ENCODE measurements around the gene PANK4.

Gene PANK4

GRCh38 chr1:2475571-2475970 is 50.8 kb downstream of the PANK4 start:
- Histone ChIP-seq H3K9me3 (replicated peaks; ENCODE audit: insufficient read depth, low read length) (no peaks in the 10 kb centered on the region), H4K20me1 (ENCODE audit: insufficient read depth, low read length) (no peaks in the 10 kb centered on the region), H3F3A (ENCODE audit: insufficient read depth, low read length) (0 out of 2 replicates have a peak, but pooled peaks cover 5% of the 10 kb centered on the region), H3K79me2 (ENCODE audit: low read length) (no peaks in the 10 kb centered on the region), H3K27me3 (replicated peaks; ENCODE audit: insufficient read depth, low read length) (peaks cover 84% of the 10 kb centered on the region), H3K4me3 (ENCODE audit: low read length) (no peak overlapping the region), H3K27ac (ENCODE audit: low read length) (no peak overlapping the region), H3K4me1 (ENCODE audit: low read length) (peaks cover 11% of the 10 kb centered on the region), H3K9ac (ENCODE audit: low read length) (no peak overlapping the region), H2AFZ (ENCODE audit: low read length) (no peak overlapping the region), H3K4me2 (ENCODE audit: low read depth, low read length) (no peak overlapping the region), H3K36me3 (replicated peaks; ENCODE audit: insufficient read depth, low read length) (no peaks in the 10 kb centered on the region), H3K9me2 (replicated peaks; ENCODE audit: insufficient read depth, low read length) (no peaks in the 10 kb centered on the region)
- TF ChIP-seq EZH2 (optimal IDR thresholded peaks at IDR 0.05; ENCODE audit: low read depth, low read length) (no peak), CTCF (IDR thresholded peaks at IDR 0.05; ENCODE audit: low read length) (no peak), EZH2phosphoT487 (IDR thresholded peaks at IDR 0.05; ENCODE audit: low read length) (no peak)
- DNase-seq: no peak

GRCh38 chr1:2474933-2475371 is 51.4 kb downstream of the PANK4 start:
- H3K9ac ChIP-seq (ENCODE audit: low read length): no peak overlapping the region
- H3K27me3 ChIP-seq (replicated peaks; ENCODE audit: insufficient read depth, low read length): peaks cover 90% of the 10 kb centered on the region
- H3F3A ChIP-seq (ENCODE audit: insufficient read depth, low read length): no peaks in the 10 kb centered on the region
- no peak overlapping the region for H3K4me2 ChIP-seq (ENCODE audit: low read depth, low read length)
- DNase-seq: no peak
- H2AFZ ChIP-seq (ENCODE audit: low read length): no peak overlapping the region
- no peak for TF ChIP-seq EZH2 (optimal IDR thresholded peaks at IDR 0.05; ENCODE audit: low read depth, low read length)
- no peaks in the 10 kb centered on the region for H4K20me1 ChIP-seq (ENCODE audit: insufficient read depth, low read length)
- no peaks in the 10 kb centered on the region for H3K36me3 ChIP-seq (replicated peaks; ENCODE audit: insufficient read depth, low read length)
- H3K4me1 ChIP-seq (ENCODE audit: low read length): peaks cover 5% of the 10 kb centered on the region
- no peaks in the 10 kb centered on the region for H3K9me3 ChIP-seq (replicated peaks; ENCODE audit: insufficient read depth, low read length)
- no peaks in the 10 kb centered on the region for H3K79me2 ChIP-seq (ENCODE audit: low read length)
- H3K27ac ChIP-seq (ENCODE audit: low read length): no peak overlapping the region
- H3K4me3 ChIP-seq (ENCODE audit: low read length): no peak overlapping the region
- no peaks in the 10 kb centered on the region for H3K9me2 ChIP-seq (replicated peaks; ENCODE audit: insufficient read depth, low read length)

- Histone ChIP-seq H3K27ac (ENCODE audit: low read length) (no peak overlapping the region), H3F3A (ENCODE audit: insufficient read depth, low read length) (no peaks in the 10 kb centered on the region), H3K4me1 (ENCODE audit: low read length) (no peaks in the 10 kb centered on the region), H3K9me2 (replicated peaks; ENCODE audit: insufficient read depth, low read length) (no peaks in the 10 kb centered on the region), H3K27me3 (replicated peaks; ENCODE audit: insufficient read depth, low read length) (peaks cover 97% of the 10 kb centered on the region), H3K4me3 (ENCODE audit: low read length) (no peak overlapping the region), H3K79me2 (ENCODE audit: low read length) (no peaks in the 10 kb centered on the region), H2AFZ (ENCODE audit: low read length) (no peak overlapping the region), H3K36me3 (replicated peaks; ENCODE audit: insufficient read depth, low read length) (no peaks in the 10 kb centered on the region), H4K20me1 (ENCODE audit: insufficient read depth, low read length) (no peaks in the 10 kb centered on the region), H3K4me2 (ENCODE audit: low read depth, low read length) (no peak overlapping the region), H3K9ac (ENCODE audit: low read length) (no peak overlapping the region), H3K9me3 (replicated peaks; ENCODE audit: insufficient read depth, low read length) (no peaks in the 10 kb centered on the region)
- no peak for TF ChIP-seq EZH2 (optimal IDR thresholded peaks at IDR 0.05; ENCODE audit: low read depth, low read length)
- TF ChIP-seq CTCF (IDR thresholded peaks at IDR 0.05; ENCODE audit: low read length): no peak
- no peak for TF ChIP-seq EZH2phosphoT487 (IDR thresholded peaks at IDR 0.05; ENCODE audit: low read length)
- no peak for DNase-seq
Measured at GRCh38 chr1:2474104-2474844, 52.1 kb downstream of the PANK4 start.

- TF ChIP-seq EZH2 (optimal IDR thresholded peaks at IDR 0.05; ENCODE audit: low read depth, low read length): no peak
- TF ChIP-seq CTCF (IDR thresholded peaks at IDR 0.05; ENCODE audit: low read length): no peak
- no peak for TF ChIP-seq EZH2phosphoT487 (IDR thresholded peaks at IDR 0.05; ENCODE audit: low read length)
Measured at GRCh38 chr1:2473198-2473597, 53.2 kb downstream of the PANK4 start.

More at GRCh38 chr1:2473198-2473597, 53.2 kb downstream of the PANK4 start:
- Histone ChIP-seq H3K4me1 (ENCODE audit: low read length) (no peaks in the 10 kb centered on the region), H2AFZ (ENCODE audit: low read length) (no peak overlapping the region), H3F3A (ENCODE audit: insufficient read depth, low read length) (no peaks in the 10 kb centered on the region), H3K27me3 (replicated peaks; ENCODE audit: insufficient read depth, low read length) (peaks cover 98% of the 10 kb centered on the region), H3K4me3 (ENCODE audit: low read length) (no peak overlapping the region), H3K36me3 (replicated peaks; ENCODE audit: insufficient read depth, low read length) (no peaks in the 10 kb centered on the region), H3K9me3 (replicated peaks; ENCODE audit: insufficient read depth, low read length) (no peaks in the 10 kb centered on the region), H3K9me2 (replicated peaks; ENCODE audit: insufficient read depth, low read length) (no peaks in the 10 kb centered on the region), H3K9ac (ENCODE audit: low read length) (no peak overlapping the region), H3K27ac (ENCODE audit: low read length) (no peak overlapping the region), H3K4me2 (ENCODE audit: low read depth, low read length) (no peak overlapping the region), H3K79me2 (ENCODE audit: low read length) (no peaks in the 10 kb centered on the region), H4K20me1 (ENCODE audit: insufficient read depth, low read length) (no peaks in the 10 kb centered on the region)
- no peak for DNase-seq

Measured in MM.1S (cell line).